SW480 (cell line): Measurements from ENCODE around the gene GALNT15.

Experiments used
- DNase-seq: peaks from one replicate; pipeline ENCODE4 v3.0.0-alpha.2; 2016; ENCODE audit warnings: low spot score

Gene GALNT15

GRCh38 chr3:16252988-16253387 is 78.5 kb downstream of the GALNT15 start:
- no peak for DNase-seq

- no peak for DNase-seq
Measured at GRCh38 chr3:16253601-16254000, 79.1 kb downstream of the GALNT15 start.

GRCh38 chr3:16254916-16255315 is 80.4 kb downstream of the GALNT15 start:
- no peak for DNase-seq

- no peak for DNase-seq
Measured at GRCh38 chr3:16255326-16255725, 80.8 kb downstream of the GALNT15 start.

- DNase-seq = no peak
Measured at GRCh38 chr3:16255726-16256125, 81.2 kb downstream of the GALNT15 start.

GRCh38 chr3:16257309-16257708 is 82.8 kb downstream of the GALNT15 start:
- no peak for DNase-seq

- no peak for DNase-seq
Measured at GRCh38 chr3:16258177-16258576, 83.7 kb downstream of the GALNT15 start.

- DNase-seq = no peak
Measured at GRCh38 chr3:16258866-16259265, 84.4 kb downstream of the GALNT15 start.

GRCh38 chr3:16260046-16260445 is 85.6 kb downstream of the GALNT15 start:
- DNase-seq = no peak

GRCh38 chr3:16262174-16262573 is 87.7 kb downstream of the GALNT15 start:
- no peak for DNase-seq

GRCh38 chr3:16264174-16264707 is 89.8 kb downstream of the GALNT15 start:
- DNase-seq = no peak

GRCh38 chr3:16264708-16265454 is 90.4 kb downstream of the GALNT15 start, which contains the start of the genes DPH3 and OXNAD1:
TSS of gene DPH3 (minus strand) at chr3:16264943. CDS start at chr3:16264876, 67 bp downstream.
TSS of gene OXNAD1 (plus strand) at chr3:16265212. CDS start at chr3:16270953, 5,741 bp downstream.
- peak; percentile 98 for DNase-seq

- no peak for DNase-seq
Measured at GRCh38 chr3:16265455-16265786, 90.9 kb downstream of the GALNT15 start.

GRCh38 chr3:16266714-16267113 is 92.2 kb downstream of the GALNT15 start:
- no peak for DNase-seq

- no peak for DNase-seq
Measured at GRCh38 chr3:16270855-16271254, 96.4 kb downstream of the GALNT15 start.

GRCh38 chr3:16272588-16272987 is 98.1 kb downstream of the GALNT15 start:
- no peak for DNase-seq

GRCh38 chr3:16273867-16274266 is 99.4 kb downstream of the GALNT15 start:
- no peak for DNase-seq

- no peak for DNase-seq
Measured at GRCh38 chr3:16277471-16277870, 103.0 kb downstream of the GALNT15 start.

GRCh38 chr3:16279010-16279801 is 104.7 kb downstream of the GALNT15 start:
- no peak for DNase-seq

GRCh38 chr3:16280671-16281070 is 106.2 kb downstream of the GALNT15 start:
- DNase-seq = no peak
